H1 (cell line): ENCODE results near the gene DLG5. TPM values are rescaled to one million over a fixed set of nuclear protein-coding genes. Genes with fewer than 3 reads are reported as not detected.

Experiments used
- CTCF ChIA-PET: fragments of 300-600 bp; sonication (Branson Sonifier 250); formaldehyde crosslinking; loops from one replicate; lab custom pipeline; 2021; ENCODE audit not compliant: partially characterized antibody; lab: Charles Lee
- POLR2A ChIA-PET: fragments of 300-600 bp; sonication (Branson Sonifier 250); formaldehyde crosslinking; loops from one replicate; lab custom pipeline; 2021; ENCODE audit warnings: inconsistent platforms; ENCODE audit not compliant: partially characterized antibody; lab: Charles Lee
- DNase-seq, 2 experiments: peaks; one replicate each; pipeline versions ENCODE4 v3.0.0 to v3.0.0-alpha.2; 2010 to 2022; ENCODE audit warnings: low spot score in 2 of 2, low read depth in 1 of 2, mixed read lengths in 1 of 2
- FAIRE-seq: peaks from 2 replicates; lab custom pipeline; 2011; peaks lifted over from hg19 to GRCh38; lab: Jason Lieb, UNC
- H2AFZ ChIP-seq: 2 replicates; pipeline ENCODE4 v1.8.1; 2012; ENCODE audit warnings: low read length, inconsistent platforms
- H2AK5ac ChIP-seq: 2 replicates; pipeline ENCODE4 v1.6.1; 2013; ENCODE audit warnings: low read depth, low read length
- H2BK120ac ChIP-seq: replicated peaks from 2 replicates; pipeline ENCODE3; 2013; ENCODE audit warnings: low read depth, low read length, inconsistent platforms
- H2BK12ac ChIP-seq: 2 replicates; pipeline ENCODE4 v1.6.1; 2013; ENCODE audit warnings: low read depth, low read length
- H2BK15ac ChIP-seq: 2 replicates; pipeline ENCODE4 v1.6.1; 2013; ENCODE audit warnings: low read length
- H2BK20ac ChIP-seq: 2 replicates; pipeline ENCODE4 v1.6.1; 2013; ENCODE audit warnings: low read length
- H2BK5ac ChIP-seq: 2 replicates; pipeline ENCODE4 v1.6.1; 2013; ENCODE audit warnings: low read depth, low read length
- H3K14ac ChIP-seq: 2 replicates; pipeline ENCODE4 v1.6.1; 2013; ENCODE audit warnings: inconsistent platforms; ENCODE audit not compliant: insufficient read length
- H3K18ac ChIP-seq: 2 replicates; pipeline ENCODE4 v1.6.1; 2013; ENCODE audit warnings: low read length; ENCODE audit errors: extremely low read depth
- H3K23ac ChIP-seq: 2 replicates; pipeline ENCODE4 v1.6.1; 2013; ENCODE audit warnings: inconsistent platforms; ENCODE audit not compliant: insufficient read length
- H3K23me2 ChIP-seq: 2 replicates; pipeline ENCODE4 v1.6.1; 2013; ENCODE audit warnings: low read depth, low read length
- H3K27ac ChIP-seq: 2 replicates; pipeline ENCODE4 v1.6.1; 2011; ENCODE audit warnings: low read depth, low read length, inconsistent platforms
- H3K27me3 ChIP-seq, 4 experiments: replicated peaks in 1 of 4; 1 replicate in 1 of 4; 2 replicates in 3 of 4; pipeline versions ENCODE4 v1.6.1 to v1.8.1; 2011 to 2013; ENCODE audit warnings: low read length in 3 of 4, mild to moderate bottlenecking in 3 of 4, inconsistent platforms in 2 of 4, mixed read lengths in 2 of 4, moderate library complexity in 1 of 4; ENCODE audit not compliant: control insufficient read depth in 3 of 4, insufficient read depth in 3 of 4; ENCODE audit errors: extremely low read depth in 1 of 4
- H3K36me3 ChIP-seq, 4 experiments: 2 replicates each; pipeline versions ENCODE4 v1.6.1 to v1.8.1; 2011 to 2013; ENCODE audit warnings: mild to moderate bottlenecking in 4 of 4, low read length in 3 of 4, moderate library complexity in 2 of 4, control low read depth in 1 of 4, inconsistent platforms in 1 of 4; ENCODE audit not compliant: insufficient read depth in 4 of 4, control insufficient read depth in 2 of 4
- H3K4ac ChIP-seq: replicated peaks from 2 replicates; pipeline ENCODE3; 2013; ENCODE audit warnings: low read length, low read depth, mixed read lengths, inconsistent platforms; ENCODE audit not compliant: insufficient read length
- H3K4me1 ChIP-seq, 4 experiments: replicated peaks in 1 of 4; 1 replicate in 1 of 4; 2 replicates in 3 of 4; pipeline versions ENCODE4 v1.6.1 to v1.8.1; 2011 to 2013; ENCODE audit warnings: low read length in 3 of 4, inconsistent platforms in 2 of 4, mixed read lengths in 1 of 4; ENCODE audit not compliant: insufficient read depth in 4 of 4, control insufficient read depth in 3 of 4
- H3K4me2 ChIP-seq, 2 experiments: 2 replicates each; pipeline versions ENCODE4 v1.6.1 to v1.8.1; 2011 to 2013; ENCODE audit warnings: low read depth in 2 of 2, low read length in 2 of 2, control low read depth in 1 of 2, inconsistent platforms in 1 of 2, mild to moderate bottlenecking in 1 of 2; ENCODE audit not compliant: insufficient read depth in 1 of 2
- H3K4me3 ChIP-seq, 4 experiments: fragments of 200-600, 300-600 bp in 1 of 4; sonication (generic), shearing (Covaris generic), sonication (Bioruptor Twin) in 1 of 4; 2 replicates each; pipeline versions ENCODE4 v1.5.1 to v1.8.1; 2011 to 2016; ENCODE audit warnings: low read length in 4 of 4, low read depth in 3 of 4, control low read depth in 2 of 4, inconsistent platforms in 2 of 4, mild to moderate bottlenecking in 2 of 4, mixed read lengths in 1 of 4, moderate library complexity in 1 of 4; ENCODE audit not compliant: insufficient read depth in 2 of 4; ENCODE audit errors: extremely low read depth in 1 of 4
- H3K56ac ChIP-seq: replicated peaks from 2 replicates; pipeline ENCODE3; 2013; ENCODE audit warnings: low read depth, mild to moderate bottlenecking, mixed read lengths, low read length, inconsistent platforms; ENCODE audit not compliant: insufficient read length
- H3K79me1 ChIP-seq: 2 replicates; pipeline ENCODE4 v1.6.1; 2013; ENCODE audit warnings: low read depth, low read length, control low read depth
- H3K79me2 ChIP-seq, 2 experiments: 2 replicates each; pipeline versions ENCODE4 v1.6.1 to v1.8.1; 2012 to 2013; ENCODE audit warnings: low read length in 2 of 2, mild to moderate bottlenecking in 2 of 2, inconsistent platforms in 1 of 2; ENCODE audit not compliant: insufficient read depth in 2 of 2, control insufficient read depth in 1 of 2
- H3K9ac ChIP-seq, 4 experiments: replicated peaks in 1 of 4; 1 replicate in 1 of 4; 2 replicates in 3 of 4; pipeline versions ENCODE4 v1.6.1 to v1.8.1; 2011 to 2013; ENCODE audit warnings: low read depth in 3 of 4, low read length in 3 of 4, control low read depth in 2 of 4, mild to moderate bottlenecking in 2 of 4, moderate library complexity in 2 of 4, inconsistent platforms in 1 of 4; ENCODE audit errors: extremely low read depth in 1 of 4
- H3K9me3 ChIP-seq, 2 experiments: 2 replicates each; pipeline versions ENCODE4 v1.6.1 to v1.8.1; 2012 to 2013; ENCODE audit warnings: mild to moderate bottlenecking in 2 of 2, moderate library complexity in 2 of 2, control low read depth in 1 of 2, inconsistent platforms in 1 of 2, low read depth in 1 of 2, low read length in 1 of 2, mixed read lengths in 1 of 2; ENCODE audit not compliant: insufficient read depth in 2 of 2
- H4K20me1 ChIP-seq, 2 experiments: replicated peaks in 1 of 2; 2 replicates each; pipeline versions ENCODE3 to v1.8.1; 2011 to 2013; ENCODE audit warnings: inconsistent platforms in 2 of 2, low read length in 2 of 2, mild to moderate bottlenecking in 1 of 2; ENCODE audit not compliant: insufficient read depth in 2 of 2, control insufficient read depth in 1 of 2
- H4K5ac ChIP-seq: 2 replicates; pipeline ENCODE4 v1.6.1; 2013; ENCODE audit warnings: low read length, low read depth, mixed read lengths, inconsistent platforms; ENCODE audit not compliant: insufficient read length
- H4K8ac ChIP-seq: 2 replicates; pipeline ENCODE4 v1.8.0; 2013; ENCODE audit warnings: mild to moderate bottlenecking, moderate library complexity, low read length, inconsistent platforms; ENCODE audit not compliant: insufficient read depth; ENCODE audit errors: extremely low read depth
- H4K91ac ChIP-seq: replicated peaks from 2 replicates; pipeline ENCODE3; 2013; ENCODE audit warnings: low read length, mixed read lengths, inconsistent platforms; ENCODE audit not compliant: insufficient read length
- ASH2L ChIP-seq: fragments of 200-600, 300-600 bp; sonication (generic); IDR thresholded peaks from one replicate; pipeline ENCODE4 v1.7.1; 2017; ENCODE audit warnings: low read length
- BCL11A ChIP-seq, 2 experiments: IDR thresholded peaks; one replicate each; pipeline ENCODE4 v1.6.1; 2011; ENCODE audit warnings: low read depth in 2 of 2, low read length in 2 of 2, mild to moderate bottlenecking in 2 of 2
- CHD1 ChIP-seq: IDR thresholded peaks from 2 replicates; pipeline ENCODE4 v1.6.1; 2012; ENCODE audit warnings: low read depth, low read length, improper control_type of control experiment
- FOSL1 ChIP-seq: IDR thresholded peaks from 2 replicates; pipeline ENCODE4 v1.6.1; 2011; ENCODE audit warnings: mild to moderate bottlenecking, low read depth, low read length, moderate library complexity; ENCODE audit not compliant: insufficient read depth
- JUN ChIP-seq: IDR thresholded peaks from 2 replicates; pipeline ENCODE4 v1.6.1; 2011; ENCODE audit warnings: low read depth, mild to moderate bottlenecking, improper control_type of control experiment, low read length
- KDM1A ChIP-seq: fragments of 200-600, 300-600 bp; sonication (generic); IDR thresholded peaks from 2 replicates; pipeline ENCODE4 v1.7.1; 2016; ENCODE audit warnings: mild to moderate bottlenecking, low read length, borderline replicate concordance
- RNF2 ChIP-seq: fragments of 200-900, 300-1000 bp; sonication (generic); IDR thresholded peaks from 2 replicates; pipeline ENCODE4 v1.7.1; 2016; ENCODE audit warnings: borderline replicate concordance, low read depth, mild to moderate bottlenecking, antibody characterized with exemption, low read length; ENCODE audit not compliant: poor library complexity, severe bottlenecking; ENCODE audit errors: missing control alignments
- RXRA ChIP-seq: IDR thresholded peaks from 2 replicates; pipeline ENCODE4 v1.6.1; 2011; ENCODE audit warnings: low read depth, mild to moderate bottlenecking, low read length, moderate library complexity; ENCODE audit not compliant: insufficient read depth
- SIRT6 ChIP-seq: IDR thresholded peaks from one replicate; pipeline ENCODE4 v1.7.1; 2012; ENCODE audit warnings: low read length, inconsistent platforms
- SP4 ChIP-seq: IDR thresholded peaks from 2 replicates; pipeline ENCODE4 v1.6.1; 2012; ENCODE audit warnings: low read length, inconsistent platforms
- TCF12 ChIP-seq: IDR thresholded peaks from 2 replicates; pipeline ENCODE4 v1.6.1; 2011; ENCODE audit warnings: low read depth, mild to moderate bottlenecking, low read length
- TEAD4 ChIP-seq: IDR thresholded peaks from 2 replicates; pipeline ENCODE4 v1.6.1; 2012; ENCODE audit warnings: low read depth, low read length, inconsistent platforms, mixed read lengths
- WGBS, 2 experiments: shearing (Covaris generic) in 1 of 2; methylation state at CpG; one replicate each; pipeline versions ENCODE4 v1.1.6 to v1.1.7; 2013 to 2015; ENCODE audit warnings: low lambda C conversion rate in 2 of 2, mixed read lengths in 2 of 2, inconsistent platforms in 1 of 2, low coverage in 1 of 2, missing lambda C conversion rate in 1 of 2; ENCODE audit not compliant: insufficient replicate concordance in 2 of 2, insufficient coverage in 1 of 2, insufficient read length in 1 of 2; ENCODE audit errors: extremely low coverage in 1 of 2, missing lambda C conversion rate in 1 of 2; 5-methylcytosine and 5-hydroxymethylcytosine counted together
- polyA plus RNA-seq, 7 experiments: library from polyadenylated mRNA; depleted of rRNA in 3 of 7; stranded (reverse) in 5 of 7; unstranded in 2 of 7; fragments of >200 nt in 5 of 7; fragments of 200-250 nt in 2 of 7; gene quantifications; 1 replicate in 5 of 7; 2 replicates in 1 of 7; 4 replicates in 1 of 7; pipeline versions ENCODE4 v1.2.1 to v1.2.3, GENCODE V29; 2011 to 2013; ENCODE audit warnings: missing spikeins in 2 of 7, mixed read lengths in 2 of 7
- total RNA-seq: library from RNA; stranded (reverse); fragmentation: NEBNext Ultra II Directional; extraction: Animal tissue kit (Norgen Biotek cat#: 25700); gene quantifications from 2 replicates; pipeline ENCODE4 v1.2.1, GENCODE V29; 2021

DLG5 gene
- total and polyA plus RNA-seq, 2 of the 8 experiments (the other 6 are each of a cell fraction or from before 2014, with no cell fraction given), result 15.6 to 71.4 TPM

DNA sequence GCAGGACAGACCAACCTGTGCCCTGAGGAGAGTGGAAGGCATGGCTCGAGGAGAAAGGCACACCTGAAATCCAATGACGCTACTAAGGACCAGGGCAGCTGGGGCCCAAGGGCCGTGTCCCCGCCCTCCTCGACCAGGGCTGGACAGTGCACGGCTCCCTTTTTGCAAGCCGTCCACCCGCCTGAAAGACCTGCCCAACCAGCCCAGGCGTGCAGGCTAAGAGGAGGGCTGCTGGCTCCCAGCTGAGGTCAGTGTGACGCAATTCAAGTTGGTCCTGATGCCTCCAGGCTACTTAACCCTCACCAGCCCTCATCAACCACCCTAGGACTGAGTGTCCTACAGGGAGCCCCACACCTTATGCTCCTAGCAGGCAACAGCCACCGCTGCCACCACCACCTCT, 69.3 kb downstream of the DLG5 start:
- Histone ChIP-seq H2BK120ac (no peak overlapping the region), H3K9ac (no peak overlapping the region; a peak in 1 of 7 replicates), H3K14ac (no peak overlapping the region), H2AFZ (no peak overlapping the region), H4K20me1 (no peaks in the 10 kb centered on the region), H3K27me3 (no peaks in the 10 kb centered on the region), H3K23ac (no peak overlapping the region), H4K5ac (no peak overlapping the region), H2BK12ac (no peak overlapping the region), H3K4me3 (no peak overlapping the region), H3K27ac (no peak overlapping the region), H4K91ac (no peak overlapping the region), H3K79me2 (peaks cover 0 to 17% of the 10 kb centered on the region in 2 experiments; a peak in 1 of 4 replicates), H2BK20ac (no peak overlapping the region), H2BK5ac (no peak overlapping the region), H3K36me3 (peaks cover 0 to 16% (median 1%) of the 10 kb centered on the region in 4 experiments; a peak in 3 of 8 replicates), H3K56ac (no peak overlapping the region), H2BK15ac (no peak overlapping the region), H3K79me1 (peaks cover 7% of the 10 kb centered on the region; the same call in 1 of the 2 replicates), H3K9me3 (no peaks in the 10 kb centered on the region), H3K4me1 (peaks cover 0 to 4% (median 3%) of the 10 kb centered on the region in 4 experiments; a peak in 2 of 7 replicates), H4K8ac (no peak overlapping the region), H3K4ac (no peak overlapping the region), H2AK5ac (no peak overlapping the region), H3K4me2 (no peak overlapping the region), H3K23me2 (no peaks in the 10 kb centered on the region), H3K18ac (no peak overlapping the region)
- ChIA-PET CTCF (interaction anchor here (0.8 to 2.5 kb wide), 6 partner anchors 10 to 146 kb away, joined by 3 to 10 read pairs (median 4); no protein-coding TSS in a partner anchor), POLR2A (interaction anchor here (1.5 kb wide), 1 partner anchor 18 kb away, joined by 5 read pairs; no protein-coding TSS in a partner anchor)
- no peak for FAIRE-seq
- DNase-seq, result no peak
- 92% methylated on average over 11 of the region's 11 CpGs; no CpG with 5 or more reads in 1 of the 2 experiments for WGBS, 2 experiments
- no peak for TF ChIP-seq TCF12
- TF ChIP-seq RNF2, result no peak
- TF ChIP-seq SP4, result no peak
- TF ChIP-seq JUN, result no peak
- TF ChIP-seq BCL11A (IDR thresholded peaks at IDR 0.05; ENCODE audit: low read depth in 2 of 2, low read length in 2 of 2), result no peak
- no peak for TF ChIP-seq KDM1A
- no peak for TF ChIP-seq CHD1
- no peak for TF ChIP-seq TEAD4
- no peak for TF ChIP-seq ASH2L
- no peak for TF ChIP-seq SIRT6
- TF ChIP-seq RXRA, result no peak
- TF ChIP-seq FOSL1, result no peak
